ENCODE data around the gene MCF2L2. TPM values are rescaled to one million over a fixed set of nuclear protein-coding genes. Genes with fewer than 3 reads are reported as not detected.

The MCF2L2 gene
- total and polyA plus RNA-seq, 3 donors from 2014 or later, result 6.8 to 24.2 (median 14.6) TPM

DNA sequence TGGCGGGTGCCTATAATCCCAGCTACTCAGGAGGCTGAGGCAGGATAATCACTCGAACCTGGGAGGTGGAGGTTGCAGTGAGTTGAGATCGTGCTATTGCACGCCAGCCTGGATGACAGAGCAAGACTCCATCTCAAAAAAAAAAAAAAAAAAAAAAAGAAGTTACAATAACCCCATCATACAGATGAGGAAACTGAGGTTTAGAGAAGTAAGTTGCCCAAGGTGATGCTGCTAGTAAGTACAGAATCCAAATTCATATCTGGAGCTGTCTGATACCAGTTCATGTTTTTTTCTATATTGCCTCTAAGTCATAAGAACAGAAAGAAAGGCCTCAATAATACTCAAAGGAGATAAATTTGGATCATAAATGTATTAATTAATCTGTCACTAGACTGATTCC lies 40.6 kb downstream of the MCF2L2 start:
- no peaks in the 10 kb centered on the region for H3K27me3 ChIP-seq
- no peak for TF ChIP-seq POLR2A (IDR thresholded peaks at IDR 0.05)
- TF ChIP-seq, protein P1, sequence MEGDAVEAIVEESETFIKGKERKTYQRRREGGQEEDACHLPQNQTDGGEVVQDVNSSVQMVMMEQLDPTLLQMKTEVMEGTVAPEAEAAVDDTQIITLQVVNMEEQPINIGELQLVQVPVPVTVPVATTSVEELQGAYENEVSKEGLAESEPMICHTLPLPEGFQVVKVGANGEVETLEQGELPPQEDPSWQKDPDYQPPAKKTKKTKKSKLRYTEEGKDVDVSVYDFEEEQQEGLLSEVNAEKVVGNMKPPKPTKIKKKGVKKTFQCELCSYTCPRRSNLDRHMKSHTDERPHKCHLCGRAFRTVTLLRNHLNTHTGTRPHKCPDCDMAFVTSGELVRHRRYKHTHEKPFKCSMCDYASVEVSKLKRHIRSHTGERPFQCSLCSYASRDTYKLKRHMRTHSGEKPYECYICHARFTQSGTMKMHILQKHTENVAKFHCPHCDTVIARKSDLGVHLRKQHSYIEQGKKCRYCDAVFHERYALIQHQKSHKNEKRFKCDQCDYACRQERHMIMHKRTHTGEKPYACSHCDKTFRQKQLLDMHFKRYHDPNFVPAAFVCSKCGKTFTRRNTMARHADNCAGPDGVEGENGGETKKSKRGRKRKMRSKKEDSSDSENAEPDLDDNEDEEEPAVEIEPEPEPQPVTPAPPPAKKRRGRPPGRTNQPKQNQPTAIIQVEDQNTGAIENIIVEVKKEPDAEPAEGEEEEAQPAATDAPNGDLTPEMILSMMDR (IDR thresholded peaks at IDR 0.05), result no peak
- H3K4me1 ChIP-seq, result no peaks in the 10 kb centered on the region
- no peaks in the 10 kb centered on the region for H3K36me3 ChIP-seq (ENCODE audit: low read depth, missing control alignments)
- WGBS, 2 donors, result 66 to 74% methylated on average over 4 of the region's 4 CpGs
- no peak for DNase-seq
- H3K27ac ChIP-seq, result no peak overlapping the region
- no peak overlapping the region for H3K4me3 ChIP-seq
- intact Hi-C loops (cut with DNase I; ENCODE audit: low total_unique reads), result loop anchor here (5.0 to 10.0 kb wide), 2 partner anchors 203 to 265 kb away; no protein-coding TSS in a partner anchor
- no peaks in the 10 kb centered on the region for H3K9me3 ChIP-seq

DNA sequence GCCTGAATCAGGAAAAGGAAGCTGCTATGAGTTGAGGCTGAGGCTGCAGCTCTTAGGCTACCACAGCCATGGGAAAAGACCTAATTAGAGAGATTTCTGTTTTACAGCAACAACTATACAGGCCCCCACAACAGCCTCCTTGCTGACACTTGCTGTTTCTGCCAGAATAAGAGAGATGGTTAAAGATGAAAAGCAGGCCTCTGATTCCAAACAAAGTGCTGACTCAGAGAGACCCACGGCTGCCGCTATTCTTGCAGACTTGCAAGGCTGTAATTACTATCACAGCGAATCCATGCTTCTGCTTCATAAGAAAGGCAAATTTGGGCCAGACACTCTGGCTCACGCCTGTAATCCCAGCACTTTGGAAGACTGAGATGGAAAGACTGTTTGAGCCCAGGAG lies 41.8 kb downstream of the MCF2L2 start:
- Histone ChIP-seq H3K4me1 (no peaks in the 10 kb centered on the region), H3K9me3 (no peaks in the 10 kb centered on the region), H3K27me3 (no peaks in the 10 kb centered on the region), H3K36me3 (ENCODE audit: low read depth, missing control alignments) (no peaks in the 10 kb centered on the region), H3K27ac (no peak overlapping the region), H3K4me3 (no peak overlapping the region)
- no peak for TF ChIP-seq POLR2A (IDR thresholded peaks at IDR 0.05)
- TF ChIP-seq, protein P1 (IDR thresholded peaks at IDR 0.05), result no peak
- intact Hi-C loops (cut with DNase I; ENCODE audit: low total_unique reads), result loop anchor here (5.0 to 10.0 kb wide), 2 partner anchors 202 to 264 kb away; no protein-coding TSS in a partner anchor
- no peak for DNase-seq
- 88 to 89% methylated on average over 4 of the region's 4 CpGs for WGBS, 2 donors

DNA sequence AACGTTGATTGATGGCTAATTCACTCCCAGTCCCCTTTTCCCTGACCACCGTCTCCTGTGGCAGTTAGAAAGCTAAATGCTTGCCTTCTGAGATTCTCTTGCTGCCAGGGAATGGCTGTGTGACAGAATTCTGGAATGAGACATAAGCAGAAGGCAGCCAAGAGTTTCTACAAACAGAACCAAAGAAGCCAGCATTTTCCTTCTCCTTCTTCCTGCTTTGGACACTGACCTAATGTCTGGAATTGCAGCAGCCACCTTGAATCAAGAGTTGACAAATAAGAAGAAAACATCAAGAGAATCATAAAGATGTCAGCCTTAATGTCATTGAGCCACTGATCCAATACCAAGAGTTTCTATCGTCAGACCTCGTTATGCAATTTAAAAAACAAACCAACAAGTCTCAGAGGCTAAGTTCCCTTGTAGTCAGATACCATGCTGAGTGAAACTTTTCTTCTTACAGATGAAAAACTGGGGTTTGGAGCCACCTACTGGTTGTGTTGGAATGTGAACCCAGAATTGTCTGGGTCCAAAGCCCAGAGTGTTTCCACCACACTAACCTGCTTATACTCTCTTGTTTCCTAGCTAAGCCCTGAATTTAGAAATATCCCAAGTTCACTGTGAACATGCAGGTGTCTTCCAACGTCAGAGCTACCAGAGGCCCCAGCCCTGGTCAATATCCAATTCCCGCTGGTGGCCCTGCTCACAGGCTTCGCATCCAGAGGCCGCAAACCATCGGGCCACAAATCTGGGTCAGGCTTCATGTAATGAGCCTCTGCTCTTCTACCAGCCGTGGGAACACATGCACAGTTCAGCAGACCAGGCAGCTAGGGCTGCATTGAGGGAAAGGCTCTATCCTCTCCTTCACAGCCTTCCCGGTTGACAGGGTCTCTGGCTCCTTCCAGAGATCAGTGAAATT lies 42.5 kb downstream of the MCF2L2 start:
- WGBS, 2 donors, result 67 to 68% methylated on average over 11 of the region's 11 CpGs
- no peaks in the 10 kb centered on the region for H3K4me1 ChIP-seq
- H3K9me3 ChIP-seq, result no peaks in the 10 kb centered on the region
- intact Hi-C loops (cut with DNase I; ENCODE audit: low total_unique reads), result loop anchor here (5.0 to 10.0 kb wide), 2 partner anchors 201 to 264 kb away; no protein-coding TSS in a partner anchor
- H3K4me3 ChIP-seq, result no peak overlapping the region
- peak; percentile 74 for DNase-seq
- TF ChIP-seq, protein P1 (IDR thresholded peaks at IDR 0.05), result peak; percentile 59 to 65 (median 64)
- no peak for TF ChIP-seq POLR2A (IDR thresholded peaks at IDR 0.05)
- no peaks in the 10 kb centered on the region for H3K36me3 ChIP-seq (ENCODE audit: low read depth, missing control alignments)
- no peak overlapping the region for H3K27ac ChIP-seq
- H3K27me3 ChIP-seq, result no peaks in the 10 kb centered on the region

DNA sequence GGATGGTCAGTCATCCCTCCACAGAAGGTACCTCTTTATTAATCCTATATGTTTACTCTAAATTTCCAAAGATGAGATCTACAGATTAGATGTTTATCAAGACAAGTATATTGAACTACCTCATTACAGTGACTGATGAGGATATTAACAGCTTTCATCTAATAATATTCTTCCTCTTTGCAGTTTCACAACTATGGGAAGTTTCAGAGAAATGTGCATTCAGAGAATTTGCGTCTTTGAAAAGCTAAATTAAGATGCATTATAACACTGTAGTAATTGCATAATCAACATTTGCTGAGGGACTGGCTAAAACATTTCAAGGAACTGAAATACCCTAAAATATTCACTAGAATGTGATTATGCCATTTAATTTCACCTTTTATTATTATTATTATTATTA lies 46.7 kb downstream of the MCF2L2 start:
- Histone ChIP-seq H3K4me1 (no peaks in the 10 kb centered on the region), H3K27me3 (no peaks in the 10 kb centered on the region), H3K9me3 (no peaks in the 10 kb centered on the region), H3K36me3 (ENCODE audit: low read depth, missing control alignments) (no peaks in the 10 kb centered on the region), H3K27ac (no peak overlapping the region), H3K4me3 (no peak overlapping the region)
- intact Hi-C loops (cut with DNase I; ENCODE audit: low total_unique reads), result loop anchor here (10.0 kb wide), 1 partner anchor 197 kb away; no protein-coding TSS in a partner anchor
- 71 to 84% methylated on average over 1 of the region's 1 CpG for WGBS, 2 donors
- DNase-seq, result no peak
- TF ChIP-seq, protein P1 (IDR thresholded peaks at IDR 0.05), result no peak
- TF ChIP-seq POLR2A (IDR thresholded peaks at IDR 0.05), result no peak
